Upper lobe of right lung (tissue), 1 donor: ENCODE data around the gene COQ8A. TPM values are rescaled to one million over a fixed set of nuclear protein-coding genes. Genes with fewer than 3 reads are reported as not detected.

Experiments
- ATAC-seq: fragments of 200-7000 bp; cut with Tn5 transposase; one replicate; pipeline ENCODE4 v1.9.1; 2020; ENCODE audit warnings: mild to moderate bottlenecking, moderate library complexity
- DNase-seq: peaks from one replicate; pipeline ENCODE4 v3.0.0-alpha.2; 2020
- H3K27ac ChIP-seq: fragments of 200-600 bp; one replicate; pipeline ENCODE4 v1.8.0; 2022
- H3K27me3 ChIP-seq: fragments of 200-600 bp; one replicate; pipeline ENCODE4 v1.8.0; 2022; ENCODE audit warnings: mild to moderate bottlenecking
- H3K36me3 ChIP-seq: fragments of 200-600 bp; one replicate; pipeline ENCODE4 v1.8.0; 2022
- H3K4me1 ChIP-seq: fragments of 200-600 bp; one replicate; pipeline ENCODE4 v1.8.0; 2022
- H3K4me3 ChIP-seq: fragments of 200-600 bp; one replicate; pipeline ENCODE4 v1.8.0; 2022; ENCODE audit warnings: mild to moderate bottlenecking
- H3K9me3 ChIP-seq: fragments of 200-600 bp; one replicate; pipeline ENCODE4 v1.8.0; 2022
- intact Hi-C: fragments of 100-400 bp; cut with DNase I; formaldehyde crosslinking; loops from one replicate; pipeline ENCODE4 v1.11.0; 2022
- total RNA-seq: library from RNA; stranded (reverse); fragmentation: NEBNext Ultra II Directional; extraction: Animal tissue kit (Norgen Biotek cat#: 25700); gene quantifications from one replicate; pipeline ENCODE4 v1.2.1, GENCODE V29; 2021
- TF ChIP-seq, protein P1 (sequence below): fragments of 200-600 bp; IDR thresholded peaks from one replicate; pipeline ENCODE4 v1.8.0; 2022; ENCODE audit warnings: antibody characterized with exemption
- donor health status: DM: no; HTN: yes; CAD: no; lungs with severe emphysema.

COQ8A gene
- total RNA-seq, 1 donor from 2014 or later, result 30.6 TPM

GRCh38 chr1:226945106-226945857 lies 5.2 kb downstream of the COQ8A start:
- peak; percentile 69 for DNase-seq
- H3K4me1 ChIP-seq, result peaks cover 43% of the 10 kb centered on the region

GRCh38 chr1:226945858-226946245 lies 5.8 kb downstream of the COQ8A start:
- H3K4me3 ChIP-seq, result no peak overlapping the region
- ATAC-seq (no peak), DNase-seq (no peak)
- peak overlapping the region; percentile 39 for H3K27ac ChIP-seq
- H3K4me1 ChIP-seq, result peaks cover 43% of the 10 kb centered on the region
- no peaks in the 10 kb centered on the region for H3K9me3 ChIP-seq
- peaks cover 8% of the 10 kb centered on the region for H3K36me3 ChIP-seq
- TF ChIP-seq, protein P1, sequence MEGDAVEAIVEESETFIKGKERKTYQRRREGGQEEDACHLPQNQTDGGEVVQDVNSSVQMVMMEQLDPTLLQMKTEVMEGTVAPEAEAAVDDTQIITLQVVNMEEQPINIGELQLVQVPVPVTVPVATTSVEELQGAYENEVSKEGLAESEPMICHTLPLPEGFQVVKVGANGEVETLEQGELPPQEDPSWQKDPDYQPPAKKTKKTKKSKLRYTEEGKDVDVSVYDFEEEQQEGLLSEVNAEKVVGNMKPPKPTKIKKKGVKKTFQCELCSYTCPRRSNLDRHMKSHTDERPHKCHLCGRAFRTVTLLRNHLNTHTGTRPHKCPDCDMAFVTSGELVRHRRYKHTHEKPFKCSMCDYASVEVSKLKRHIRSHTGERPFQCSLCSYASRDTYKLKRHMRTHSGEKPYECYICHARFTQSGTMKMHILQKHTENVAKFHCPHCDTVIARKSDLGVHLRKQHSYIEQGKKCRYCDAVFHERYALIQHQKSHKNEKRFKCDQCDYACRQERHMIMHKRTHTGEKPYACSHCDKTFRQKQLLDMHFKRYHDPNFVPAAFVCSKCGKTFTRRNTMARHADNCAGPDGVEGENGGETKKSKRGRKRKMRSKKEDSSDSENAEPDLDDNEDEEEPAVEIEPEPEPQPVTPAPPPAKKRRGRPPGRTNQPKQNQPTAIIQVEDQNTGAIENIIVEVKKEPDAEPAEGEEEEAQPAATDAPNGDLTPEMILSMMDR, result no peak
- H3K27me3 ChIP-seq, result no peaks in the 10 kb centered on the region
- intact Hi-C loops, result no loop called here

More at GRCh38 chr1:226945106-226945857, 5.2 kb downstream of the COQ8A start:
- Histone ChIP-seq H3K9me3 (no peaks in the 10 kb centered on the region), H3K36me3 (peaks cover 8% of the 10 kb centered on the region), H3K4me3 (no peak overlapping the region), H3K27ac (peak overlapping the region; percentile 42), H3K27me3 (no peaks in the 10 kb centered on the region)
- ATAC-seq, result peak; percentile 71
- intact Hi-C loops, result no loop called here
- TF ChIP-seq, protein P1, result no peak

DNA sequence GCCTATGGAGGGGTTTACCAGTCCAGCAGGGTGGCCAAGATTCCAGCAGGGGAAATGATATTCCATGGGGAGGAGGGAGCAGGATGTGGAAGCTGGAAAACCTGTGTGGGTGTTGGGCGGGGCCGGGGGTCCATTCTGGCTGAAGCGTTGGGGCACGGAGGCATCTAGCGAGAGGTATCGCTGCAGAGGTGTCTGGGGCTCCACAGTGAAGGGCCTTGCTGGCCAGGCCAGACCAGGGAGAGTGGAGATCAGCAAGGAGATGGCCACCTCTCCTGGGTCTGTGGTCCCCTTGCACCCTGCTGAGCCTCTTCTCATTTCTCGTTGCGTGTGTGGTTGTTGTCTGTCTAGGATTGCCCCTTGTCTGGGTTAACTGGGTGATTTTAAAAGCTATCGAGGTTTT lies 6.2 kb downstream of the COQ8A start:
- DNase-seq, result no peak
- TF ChIP-seq, protein P1, result no peak
- H3K4me3 ChIP-seq, result no peak overlapping the region
- peaks cover 39% of the 10 kb centered on the region for H3K4me1 ChIP-seq
- intact Hi-C loops, result no loop called here
- ATAC-seq, result no peak
- H3K27ac ChIP-seq, result peak overlapping the region; percentile 39
- no peaks in the 10 kb centered on the region for H3K27me3 ChIP-seq
- H3K9me3 ChIP-seq, result no peaks in the 10 kb centered on the region
- H3K36me3 ChIP-seq, result peaks cover 8% of the 10 kb centered on the region

- TF ChIP-seq, protein P1, result no peak
- no peak overlapping the region for H3K4me3 ChIP-seq
- H3K4me1 ChIP-seq, result peaks cover 33% of the 10 kb centered on the region
- ATAC-seq (no peak), DNase-seq (no peak)
- H3K27me3 ChIP-seq, result no peaks in the 10 kb centered on the region
- peaks cover 8% of the 10 kb centered on the region for H3K36me3 ChIP-seq
- intact Hi-C loops, result no loop called here
- no peak overlapping the region for H3K27ac ChIP-seq
- H3K9me3 ChIP-seq, result no peaks in the 10 kb centered on the region
Measured at GRCh38 chr1:226946841-226947240, 6.7 kb downstream of the COQ8A start.

GRCh38 chr1:226948051-226948450 lies 8.0 kb downstream of the COQ8A start:
- H3K36me3 ChIP-seq, result peaks cover 8% of the 10 kb centered on the region
- intact Hi-C loops, result no loop called here
- DNase-seq, result no peak
- ATAC-seq, result no peak
- H3K27ac ChIP-seq, result no peak overlapping the region
- TF ChIP-seq, protein P1, result no peak
- H3K4me3 ChIP-seq, result no peak overlapping the region
- H3K27me3 ChIP-seq, result no peaks in the 10 kb centered on the region
- no peaks in the 10 kb centered on the region for H3K9me3 ChIP-seq
- H3K4me1 ChIP-seq, result peaks cover 21% of the 10 kb centered on the region
